Trophoblast cell (in vitro differentiated cells and primary cell): ENCODE data around the gene SHOC1.

Source experiments
- DNase-seq, 2 donors: peaks; one replicate each; pipeline ENCODE4 v3.0.0-alpha.2; 2016
- H2AFZ ChIP-seq: 2 replicates; pipeline ENCODE4 v1.6.1; 2013; ENCODE audit warnings: low read length, moderate library complexity, mild to moderate bottlenecking; ENCODE audit not compliant: insufficient read depth, poor library complexity
- H2AK5ac ChIP-seq: 2 replicates; pipeline ENCODE4 v1.6.1; 2013; ENCODE audit warnings: mild to moderate bottlenecking, low read length
- H2BK120ac ChIP-seq: 2 replicates; pipeline ENCODE4 v1.6.1; 2013; ENCODE audit warnings: low read length, mild to moderate bottlenecking, moderate library complexity; ENCODE audit not compliant: insufficient read depth, poor library complexity
- H2BK12ac ChIP-seq: 2 replicates; pipeline ENCODE4 v1.6.1; 2013; ENCODE audit warnings: mild to moderate bottlenecking, low read length, moderate library complexity
- H2BK5ac ChIP-seq: 2 replicates; pipeline ENCODE4 v1.6.1; 2013; ENCODE audit warnings: low read length, low read depth, moderate library complexity, mild to moderate bottlenecking; ENCODE audit not compliant: poor library complexity
- H3K14ac ChIP-seq: 2 replicates; pipeline ENCODE4 v1.6.1; 2013; ENCODE audit warnings: mild to moderate bottlenecking, low read length
- H3K18ac ChIP-seq: 2 replicates; pipeline ENCODE4 v1.6.1; 2013; ENCODE audit warnings: mild to moderate bottlenecking, low read length
- H3K23ac ChIP-seq: 2 replicates; pipeline ENCODE4 v1.6.1; 2013; ENCODE audit warnings: low read length
- H3K27ac ChIP-seq: 2 replicates; pipeline ENCODE4 v1.5.1; 2013; ENCODE audit warnings: low read depth, mild to moderate bottlenecking, inconsistent platforms, low read length, moderate library complexity
- H3K27me3 ChIP-seq: 2 replicates; pipeline ENCODE4 v1.6.1; 2013; ENCODE audit warnings: inconsistent platforms, mild to moderate bottlenecking, low read length, moderate library complexity; ENCODE audit not compliant: insufficient read depth
- H3K36me3 ChIP-seq, 2 experiments: 1 replicate in 1 of 2; 2 replicates in 1 of 2; pipeline ENCODE4 v1.6.1; 2013; ENCODE audit warnings: low read length in 2 of 2, mild to moderate bottlenecking in 2 of 2, moderate library complexity in 1 of 2; ENCODE audit not compliant: insufficient read depth in 2 of 2, control insufficient read depth in 1 of 2
- H3K4ac ChIP-seq: 2 replicates; pipeline ENCODE4 v1.6.1; 2013; ENCODE audit warnings: low read depth, mild to moderate bottlenecking, low read length, moderate library complexity
- H3K4me1 ChIP-seq, 2 experiments: 1 replicate in 1 of 2; 2 replicates in 1 of 2; pipeline ENCODE4 v1.6.1; 2013; ENCODE audit warnings: low read length in 2 of 2, mild to moderate bottlenecking in 2 of 2, moderate library complexity in 1 of 2; ENCODE audit not compliant: insufficient read depth in 2 of 2, control insufficient read depth in 1 of 2
- H3K4me2 ChIP-seq: 2 replicates; pipeline ENCODE4 v1.6.1; 2013; ENCODE audit warnings: inconsistent platforms, mild to moderate bottlenecking, low read length, moderate library complexity
- H3K4me3 ChIP-seq: 2 replicates; pipeline ENCODE4 v1.5.1; 2013; ENCODE audit warnings: mild to moderate bottlenecking, low read depth, low read length, inconsistent platforms
- H3K79me1 ChIP-seq: one replicate; pipeline ENCODE4 v1.6.1; 2013; ENCODE audit warnings: low read length
- H3K79me2 ChIP-seq: 2 replicates; pipeline ENCODE4 v1.6.1; 2013; ENCODE audit warnings: low read length, mild to moderate bottlenecking; ENCODE audit not compliant: control insufficient read depth, insufficient read depth, poor library complexity
- H3K9ac ChIP-seq: 2 replicates; pipeline ENCODE4 v1.6.1; 2013; ENCODE audit warnings: mild to moderate bottlenecking, low read length
- H3K9me3 ChIP-seq: 2 replicates; pipeline ENCODE4 v1.6.1; 2013; ENCODE audit warnings: low read depth, mild to moderate bottlenecking, control low read depth, inconsistent platforms, low read length; ENCODE audit not compliant: insufficient read depth
- H4K12ac ChIP-seq: 2 replicates; pipeline ENCODE4 v1.6.1; 2013; ENCODE audit warnings: low read depth, mild to moderate bottlenecking, low read length, moderate library complexity
- H4K8ac ChIP-seq: 2 replicates; pipeline ENCODE4 v1.6.1; 2013; ENCODE audit warnings: low read depth, mild to moderate bottlenecking, low read length, moderate library complexity
- H4K91ac ChIP-seq: one replicate; pipeline ENCODE4 v1.6.1; 2013; ENCODE audit warnings: low read depth, mild to moderate bottlenecking, low read length, moderate library complexity
- WGBS: extraction: QIAGEN DNeasy Blood & Tissue Kit; methylation state at CpG from one replicate; pipeline ENCODE4 v1.1.7; 2013; ENCODE audit warnings: missing lambda C conversion rate; ENCODE audit not compliant: insufficient read length, insufficient coverage; ENCODE audit errors: extremely low coverage; 5-methylcytosine and 5-hydroxymethylcytosine counted together

Gene SHOC1

GRCh38 chr9:111833941-111834340 lies 39.2 kb upstream of the SHOC1 start:
- Histone ChIP-seq H3K4me3 (no peak overlapping the region), H3K9ac (no peak overlapping the region), H3K4me2 (no peak overlapping the region), H3K4me1 (no peaks in the 10 kb centered on the region), H3K27ac (no peak overlapping the region), H3K9me3 (no peaks in the 10 kb centered on the region), H4K8ac (no peak overlapping the region), H3K23ac (no peak overlapping the region), H3K79me1 (no peaks in the 10 kb centered on the region), H2BK5ac (no peak overlapping the region), H2BK120ac (no peak overlapping the region), H2AK5ac (no peak overlapping the region), H3K27me3 (no peaks in the 10 kb centered on the region), H4K91ac (no peak overlapping the region), H2BK12ac (no peak overlapping the region), H3K36me3 (no peaks in the 10 kb centered on the region), H2AFZ (no peak overlapping the region), H3K4ac (no peak overlapping the region), H4K12ac (no peak overlapping the region), H3K14ac (no peak overlapping the region), H3K18ac (no peak overlapping the region), H3K79me2 (no peaks in the 10 kb centered on the region)
- WGBS: no CpG with 5 or more reads among the region's 4 CpGs
- DNase-seq: peak; percentile 54 to 85

- Histone ChIP-seq H3K14ac (no peak overlapping the region), H3K4ac (no peak overlapping the region), H2BK5ac (no peak overlapping the region), H3K4me3 (no peak overlapping the region), H3K27me3 (no peaks in the 10 kb centered on the region), H4K91ac (no peak overlapping the region), H2BK120ac (no peak overlapping the region), H4K12ac (no peak overlapping the region), H3K9me3 (no peaks in the 10 kb centered on the region), H2AK5ac (no peak overlapping the region), H3K27ac (no peak overlapping the region), H3K23ac (no peak overlapping the region), H4K8ac (no peak overlapping the region), H2AFZ (no peak overlapping the region), H3K9ac (no peak overlapping the region), H3K18ac (no peak overlapping the region), H3K36me3 (no peaks in the 10 kb centered on the region), H3K4me2 (no peak overlapping the region), H3K4me1 (no peaks in the 10 kb centered on the region), H2BK12ac (no peak overlapping the region), H3K79me2 (no peaks in the 10 kb centered on the region), H3K79me1 (no peaks in the 10 kb centered on the region)
- WGBS: no CpG with 5 or more reads among the region's 2 CpGs
- no peak for DNase-seq
These were observed 37.7 kb upstream of the SHOC1 start for GRCh38 chr9:111832449-111832848.

GRCh38 chr9:111831371-111832108 lies 36.8 kb upstream of the SHOC1 start:
- Histone ChIP-seq H3K14ac (no peak overlapping the region), H3K4me3 (no peak overlapping the region), H3K27ac (no peak overlapping the region), H3K79me2 (no peaks in the 10 kb centered on the region), H3K4ac (no peak overlapping the region), H2AK5ac (no peak overlapping the region), H4K91ac (no peak overlapping the region), H3K23ac (no peak overlapping the region), H2BK120ac (no peak overlapping the region), H3K27me3 (no peaks in the 10 kb centered on the region), H3K4me2 (no peak overlapping the region), H2BK5ac (no peak overlapping the region), H4K8ac (no peak overlapping the region), H3K9ac (no peak overlapping the region), H2BK12ac (no peak overlapping the region), H3K9me3 (no peaks in the 10 kb centered on the region), H3K4me1 (no peaks in the 10 kb centered on the region), H3K79me1 (no peaks in the 10 kb centered on the region), H4K12ac (no peak overlapping the region), H3K18ac (no peak overlapping the region), H3K36me3 (no peaks in the 10 kb centered on the region), H2AFZ (no peak overlapping the region)
- peak in 1 of 2 donors; percentile 61 for DNase-seq
- WGBS: no CpG with 5 or more reads among the region's 5 CpGs

GRCh38 chr9:111828193-111828592 lies 33.5 kb upstream of the SHOC1 start:
- H2BK120ac ChIP-seq: no peak overlapping the region
- no peak overlapping the region for H4K91ac ChIP-seq
- no peak overlapping the region for H3K23ac ChIP-seq
- no peaks in the 10 kb centered on the region for H3K36me3 ChIP-seq
- H3K79me2 ChIP-seq: no peaks in the 10 kb centered on the region
- H2BK5ac ChIP-seq: no peak overlapping the region
- no peak overlapping the region for H3K4ac ChIP-seq
- H3K18ac ChIP-seq: no peak overlapping the region
- H2AFZ ChIP-seq: no peak overlapping the region
- H3K9me3 ChIP-seq: no peaks in the 10 kb centered on the region
- H3K9ac ChIP-seq: no peak overlapping the region
- no peak overlapping the region for H3K4me2 ChIP-seq
- no CpG with 5 or more reads among the region's 4 CpGs for WGBS
- no peak overlapping the region for H3K14ac ChIP-seq
- no peak overlapping the region for H4K12ac ChIP-seq
- no peaks in the 10 kb centered on the region for H3K4me1 ChIP-seq
- no peak for DNase-seq
- H2AK5ac ChIP-seq: no peak overlapping the region
- H3K4me3 ChIP-seq: no peak overlapping the region
- no peak overlapping the region for H4K8ac ChIP-seq
- H3K27ac ChIP-seq: no peak overlapping the region
- H2BK12ac ChIP-seq: no peak overlapping the region
- no peaks in the 10 kb centered on the region for H3K79me1 ChIP-seq
- no peaks in the 10 kb centered on the region for H3K27me3 ChIP-seq
